Spleen (tissue), 11 donors: ENCODE data around the gene DHX57. TPM values are rescaled to one million over a fixed set of nuclear protein-coding genes. Genes with fewer than 3 reads are reported as not detected.

ENCODE experiments used
- DNase-seq: peaks from one replicate; pipeline ENCODE4 v3.0.0-alpha.2; 2020
- H3K27ac ChIP-seq, 8 donors: fragments of 200-600 bp; sonication (generic) in 7 of 8; 1 replicate in 4 of 8; 2 replicates in 4 of 8; pipeline versions ENCODE4 v1.5.0 to v1.8.0; 2016 to 2021; ENCODE audit warnings: inconsistent platforms in 4 of 8, mild to moderate bottlenecking in 4 of 8, moderate library complexity in 1 of 8
- H3K27me3 ChIP-seq, 7 donors: fragments of 200-600 bp; sonication (generic) in 6 of 7; replicated peaks in 1 of 7; 1 replicate in 4 of 7; 2 replicates in 3 of 7; pipeline versions ENCODE4 v1.5.0 to v1.8.0; 2016 to 2021; ENCODE audit warnings: inconsistent platforms in 3 of 7, mild to moderate bottlenecking in 1 of 7
- H3K36me3 ChIP-seq, 6 donors: fragments of 200-600 bp; sonication (generic) in 5 of 6; 1 replicate in 4 of 6; 2 replicates in 2 of 6; pipeline versions ENCODE4 v1.5.0 to v1.8.0; 2016 to 2021; ENCODE audit warnings: inconsistent platforms in 2 of 6
- H3K4me1 ChIP-seq, 6 donors: fragments of 200-600 bp; sonication (generic) in 5 of 6; 1 replicate in 3 of 6; 2 replicates in 3 of 6; pipeline versions ENCODE4 v1.5.0 to v1.8.0; 2016 to 2021; ENCODE audit warnings: inconsistent platforms in 3 of 6
- H3K4me3 ChIP-seq, 8 donors: fragments of 200-600 bp; sonication (generic) in 7 of 8; 1 replicate in 4 of 8; 2 replicates in 4 of 8; pipeline versions ENCODE4 v1.5.0 to v1.8.0; 2016 to 2021; ENCODE audit warnings: inconsistent platforms in 4 of 8, mild to moderate bottlenecking in 4 of 8, moderate library complexity in 2 of 8
- H3K9me3 ChIP-seq, 8 donors: fragments of 200-600 bp; sonication (generic) in 7 of 8; 1 replicate in 4 of 8; 2 replicates in 4 of 8; pipeline versions ENCODE4 v1.5.0 to v1.8.0; 2016 to 2021; ENCODE audit warnings: inconsistent platforms in 4 of 8
- CTCF ChIP-seq, 11 experiments: fragments of 200-600 bp in 7 of 11; fragments of 450-650 bp in 4 of 11; sonication (generic) in 4 of 11; IDR thresholded peaks in 8 of 11; conservative IDR thresholded peaks in 3 of 11; 1 replicate in 7 of 11; 2 replicates in 4 of 11; pipeline versions ENCODE4 v1.4.0 to v1.8.0; 2016 to 2021; ENCODE audit warnings: antibody characterized with exemption in 11 of 11, inconsistent platforms in 4 of 11, mild to moderate bottlenecking in 1 of 11
- POLR2A ChIP-seq, 3 donors: fragments of 450-650 bp; IDR thresholded peaks; one replicate each; pipeline ENCODE4 v1.5.1; 2017; ENCODE audit warnings: antibody characterized with exemption in 3 of 3, mild to moderate bottlenecking in 1 of 3
- POLR2AphosphoS5 ChIP-seq, 3 donors: sonication (generic); formaldehyde crosslinking; IDR thresholded peaks; one replicate each; pipeline ENCODE4 v1.5.1; 2017; ENCODE audit warnings: antibody characterized with exemption in 3 of 3
- WGBS, 5 donors: extraction: QIAGEN DNeasy Blood & Tissue Kit in 3 of 5; methylation state at CpG; one replicate each; pipeline versions ENCODE4 v1.1.5 to v1.1.7; 2013 to 2018; 5-methylcytosine and 5-hydroxymethylcytosine counted together
- intact Hi-C: fragments of 100-400 bp; cut with DNase I; formaldehyde crosslinking; loops from one replicate; pipeline ENCODE4 v1.15.0; 2023; ENCODE audit warnings: low total_unique reads
- polyA plus RNA-seq, 3 donors: library from polyadenylated mRNA; stranded (reverse); fragments of 200-250 nt; gene quantifications; one replicate each; pipeline ENCODE4 v1.2.1, GENCODE V29; 2013
- total RNA-seq, 7 donors: library from RNA; depleted of rRNA in 3 of 7; stranded (reverse); fragments of >200 nt in 3 of 7; fragmentation: NEBNext Ultra II Directional in 4 of 7; extraction: Animal tissue kit (Norgen Biotek cat#: 25700) in 4 of 7; gene quantifications; one replicate each; pipeline versions ENCODE4 v1.1.0 to v1.2.1, GENCODE V29; 2016 to 2021
- donor health status: healthy with polysubstance abuse.
- donor health status: DM: no; HTN: no; CAD: no; lungs with moderate emphysema.
- donor health status: DM: no; HTN: no; CAD: no.
- donor health status: Bipolar disorder and iron deficiency.
- donor health status: healthy.
- donor health status: DM: no; HTN: no; CAD: no.
- donor health status: DM: yes; HTN: yes; CAD: no.

DHX57 gene
- total and polyA plus RNA-seq, 10 donors: 6.5 to 24.0 (median 14.8) TPM

DNA sequence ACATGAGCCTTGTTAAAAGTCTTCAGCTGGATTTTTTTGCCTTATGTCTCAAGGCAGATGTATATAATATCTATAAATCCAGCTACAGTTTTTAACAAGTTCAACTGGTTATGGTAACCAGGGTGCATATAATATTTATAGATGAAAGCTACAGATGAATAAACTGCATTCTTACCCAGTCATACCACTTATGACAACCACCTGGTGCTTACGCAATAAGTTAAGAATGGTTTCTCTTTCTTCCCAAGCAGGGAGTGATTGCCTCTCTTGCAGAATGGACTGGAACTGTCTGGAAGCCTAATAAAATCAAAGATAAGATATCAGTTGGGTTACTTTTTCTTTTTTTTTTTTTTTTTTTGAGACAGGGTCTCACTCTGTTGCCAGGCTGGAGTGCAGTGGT, 19.6 kb downstream of the DHX57 start:
- Histone ChIP-seq H3K36me3 (peaks cover 0 to 100% (median 60%) of the 10 kb centered on the region in 6 donors), H3K27ac (no peak overlapping the region), H3K4me3 (no peak overlapping the region), H3K27me3 (no peaks in the 10 kb centered on the region), H3K4me1 (no peaks in the 10 kb centered on the region), H3K9me3 (no peaks in the 10 kb centered on the region)
- TF ChIP-seq CTCF (IDR thresholded peaks at IDR 0.05 in 8 of 11, conservative IDR thresholded peaks at IDR 0.05 in 3 of 11) (no peak), POLR2A (IDR thresholded peaks at IDR 0.05) (no peak), POLR2AphosphoS5 (IDR thresholded peaks at IDR 0.05) (no peak)
- intact Hi-C loops: no loop called here
- WGBS, 5 donors: 95 to 100% (median 98%) methylated on average over 1 of the region's 1 CpG
- no peak for DNase-seq

DNA sequence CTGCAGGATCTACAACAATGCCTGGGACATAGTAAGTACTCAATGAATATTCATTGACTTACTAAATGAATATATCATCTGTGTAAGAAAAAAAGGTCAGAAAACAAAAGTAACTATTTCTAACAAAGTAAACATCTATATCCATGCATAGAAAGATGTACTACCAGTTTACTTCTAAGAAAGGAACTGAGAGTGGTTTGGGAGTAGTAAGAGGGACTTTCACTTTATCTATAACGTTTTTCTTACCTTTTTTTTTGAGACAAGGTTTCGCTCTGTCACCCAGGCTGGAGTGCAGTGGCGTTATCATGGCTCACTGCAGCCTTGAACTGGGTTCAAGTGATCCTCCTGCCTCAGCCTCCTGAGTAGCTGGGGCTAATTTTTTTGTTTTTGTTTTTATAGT, 25.7 kb downstream of the DHX57 start:
- H3K27me3 ChIP-seq: no peaks in the 10 kb centered on the region
- no peak overlapping the region for H3K4me3 ChIP-seq
- WGBS, 5 donors: 59 to 74% (median 65%) methylated on average over 3 of the region's 3 CpGs
- no peak for DNase-seq
- H3K9me3 ChIP-seq: no peaks in the 10 kb centered on the region
- no peaks in the 10 kb centered on the region for H3K4me1 ChIP-seq
- peaks cover 0 to 97% (median 26%) of the 10 kb centered on the region in 6 donors for H3K36me3 ChIP-seq
- TF ChIP-seq POLR2A (IDR thresholded peaks at IDR 0.05) (no peak), CTCF (IDR thresholded peaks at IDR 0.05 in 8 of 11, conservative IDR thresholded peaks at IDR 0.05 in 3 of 11) (no peak), POLR2AphosphoS5 (IDR thresholded peaks at IDR 0.05) (no peak)
- intact Hi-C loops: no loop called here
- no peak overlapping the region for H3K27ac ChIP-seq

GRCh38 chr2:38836791-38837190, 38.9 kb downstream of the DHX57 start:
- no peak for TF ChIP-seq POLR2A (IDR thresholded peaks at IDR 0.05)
- no peak for TF ChIP-seq CTCF (IDR thresholded peaks at IDR 0.05 in 8 of 11, conservative IDR thresholded peaks at IDR 0.05 in 3 of 11)
- TF ChIP-seq POLR2AphosphoS5 (IDR thresholded peaks at IDR 0.05): no peak
- H3K27me3 ChIP-seq: no peaks in the 10 kb centered on the region
- 66 to 87% (median 78%) methylated on average over 2 of the region's 2 CpGs for WGBS, 5 donors
- peaks cover 0 to 79% (median 24%) of the 10 kb centered on the region in 6 donors for H3K36me3 ChIP-seq
- no peak overlapping the region for H3K4me3 ChIP-seq
- H3K27ac ChIP-seq: peak overlapping the region in 4 of 8 donors; percentile 32 to 64 (median 62)
- H3K9me3 ChIP-seq: no peaks in the 10 kb centered on the region
- peaks cover 0 to 41% (median 15%) of the 10 kb centered on the region in 6 donors for H3K4me1 ChIP-seq
- intact Hi-C loops: no loop called here
- no peak for DNase-seq

DNA sequence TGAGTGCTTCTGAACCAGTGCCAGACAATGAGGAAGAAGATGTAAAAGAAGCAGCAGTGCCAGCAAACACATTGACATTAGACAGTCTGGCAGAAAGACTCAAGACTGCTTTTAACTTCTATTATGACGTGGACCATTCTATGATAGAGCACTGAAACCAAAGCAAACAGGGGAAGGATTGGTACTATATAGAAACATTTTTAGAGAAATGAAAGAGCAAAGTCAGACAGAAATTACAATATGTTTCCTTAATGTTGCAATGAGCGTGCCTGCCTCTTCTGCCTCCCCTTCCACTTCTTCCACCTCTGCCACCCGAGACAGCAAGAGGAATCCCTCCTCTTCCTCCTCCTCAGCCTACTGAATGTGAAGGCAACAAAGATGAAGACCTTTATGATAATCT, 39.7 kb downstream of the DHX57 start:
- Histone ChIP-seq H3K27me3 (no peaks in the 10 kb centered on the region), H3K9me3 (no peaks in the 10 kb centered on the region), H3K4me3 (no peak overlapping the region), H3K4me1 (peaks cover 0 to 46% (median 15%) of the 10 kb centered on the region in 6 donors), H3K36me3 (peaks cover 0 to 73% (median 24%) of the 10 kb centered on the region in 6 donors), H3K27ac (peak overlapping the region in 4 of 8 donors; percentile 32 to 64 (median 62))
- WGBS, 5 donors: 36 to 56% (median 48%) methylated on average over 3 of the region's 3 CpGs
- TF ChIP-seq POLR2AphosphoS5 (IDR thresholded peaks at IDR 0.05): peak in 1 of 3 donors; percentile 36
- TF ChIP-seq CTCF (IDR thresholded peaks at IDR 0.05 in 8 of 11, conservative IDR thresholded peaks at IDR 0.05 in 3 of 11): no peak
- no peak for TF ChIP-seq POLR2A (IDR thresholded peaks at IDR 0.05)
- intact Hi-C loops: no loop called here
- DNase-seq: no peak
